ENCODE data around the gene AASS. TPM values are rescaled to one million over a fixed set of nuclear protein-coding genes. Genes with fewer than 3 reads are reported as not detected.

AASS gene
- total and polyA plus RNA-seq, 7 experiments from 2014 or later = 0.31 to 4.1 (median 2.0) TPM

DNA sequence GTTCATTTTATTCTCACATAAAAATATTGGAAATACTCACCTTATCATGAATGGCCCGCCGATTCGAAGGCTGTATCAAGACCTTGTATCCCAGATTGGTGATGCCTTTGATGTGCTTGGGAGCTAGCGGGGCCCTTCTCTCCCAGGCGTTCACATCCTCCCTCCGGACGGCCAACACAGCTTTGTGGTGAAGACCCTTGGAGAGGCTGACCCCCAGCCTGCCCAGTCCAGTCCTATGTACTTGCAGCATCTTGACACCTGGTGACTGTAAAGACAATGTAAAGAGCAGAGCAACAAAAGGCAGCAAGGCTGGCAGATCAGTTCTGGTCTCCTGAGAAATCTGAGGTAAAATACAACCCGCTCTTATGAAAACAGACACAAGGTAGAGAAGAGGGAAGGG lies 10.6 kb downstream of the AASS start:
- CTCF ChIA-PET = no interaction called here
- ATAC-seq (no peak), DNase-seq (no peak)
- H3K9me3 ChIP-seq (ENCODE audit: control insufficient read depth in 2 of 3, low read length in 3 of 3) = no peaks in the 10 kb centered on the region
- H3K4me3 ChIP-seq (ENCODE audit: low read length) = no peak overlapping the region
- no peak overlapping the region for H3K27ac Mint-ChIP-seq
- peaks cover 5 to 23% (median 14%) of the 10 kb centered on the region in 7 donors for H3K4me1 Mint-ChIP-seq
- intact Hi-C loops (cut with micrococcal nuclease) = no loop called here
- H3K36me3 ChIP-seq (ENCODE audit: control insufficient read depth in 2 of 3, insufficient read depth in 3 of 3, low read length in 3 of 3) = no peaks in the 10 kb centered on the region
- H3K27me3 ChIP-seq (ENCODE audit: control insufficient read depth in 2 of 2, insufficient read depth in 2 of 2, low read length in 2 of 2) = no peaks in the 10 kb centered on the region
- peaks cover 0 to 4% (median 0%) of the 10 kb centered on the region in 5 donors for H3K36me3 Mint-ChIP-seq
- POLR2A ChIA-PET = no interaction called here
- H3K4me3 Mint-ChIP-seq = no peak overlapping the region
- H3K4me1 ChIP-seq (ENCODE audit: control insufficient read depth in 2 of 2, insufficient read depth in 2 of 2, low read length in 2 of 2) = peaks cover 0 to 8% of the 10 kb centered on the region in 2 donors
- no peaks in the 10 kb centered on the region for H3K9me3 Mint-ChIP-seq
- H3K27ac ChIP-seq (ENCODE audit: low read depth, low read length) = no peak overlapping the region
- H3K27me3 Mint-ChIP-seq = peaks cover 2 to 11% (median 6%) of the 10 kb centered on the region in 5 donors

DNA sequence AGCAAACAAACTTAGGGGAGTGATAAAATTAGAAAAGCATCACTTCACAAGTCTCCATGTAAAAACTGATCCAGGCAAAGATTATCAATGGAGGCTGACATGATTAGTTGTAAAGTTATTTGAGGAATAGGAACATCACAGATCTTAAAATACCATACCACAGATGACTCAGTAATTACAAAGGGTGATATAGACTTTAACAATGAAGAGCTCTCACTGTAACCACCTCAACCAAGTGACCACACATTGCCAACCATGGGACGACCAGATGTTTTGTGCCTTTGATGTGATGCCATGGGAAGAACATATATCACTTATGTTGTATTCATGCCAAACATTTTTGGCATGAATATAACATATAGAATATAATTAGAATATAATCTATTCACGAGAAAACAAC lies 11.7 kb downstream of the AASS start:
- ATAC-seq = no peak
- intact Hi-C loops (cut with micrococcal nuclease) = no loop called here
- Mint-ChIP-seq H3K27ac (peak overlapping the region in 1 of 9 donors; percentile 32), H3K9me3 (peaks cover 0 to 4% (median 0%) of the 10 kb centered on the region in 11 donors), H3K27me3 (peaks cover 0 to 6% (median under 1%) of the 10 kb centered on the region in 5 donors), H3K4me1 (peaks cover under 1 to 13% (median 7%) of the 10 kb centered on the region in 7 donors), H3K36me3 (peaks cover 0 to 4% (median 0%) of the 10 kb centered on the region in 5 donors), H3K4me3 (no peak overlapping the region)
- Histone ChIP-seq H3K27me3 (ENCODE audit: control insufficient read depth in 2 of 2, insufficient read depth in 2 of 2, low read length in 2 of 2) (no peaks in the 10 kb centered on the region), H3K4me3 (ENCODE audit: low read length) (no peak overlapping the region), H3K36me3 (ENCODE audit: control insufficient read depth in 2 of 3, insufficient read depth in 3 of 3, low read length in 3 of 3) (no peaks in the 10 kb centered on the region), H3K9me3 (ENCODE audit: control insufficient read depth in 2 of 3, low read length in 3 of 3) (no peaks in the 10 kb centered on the region), H3K27ac (ENCODE audit: low read depth, low read length) (no peak overlapping the region), H3K4me1 (ENCODE audit: control insufficient read depth in 2 of 2, insufficient read depth in 2 of 2, low read length in 2 of 2) (peaks cover 0 to 2% of the 10 kb centered on the region in 2 donors)
- DNase-seq = no peak
- ChIA-PET POLR2A (no interaction called here), CTCF (no interaction called here)

DNA sequence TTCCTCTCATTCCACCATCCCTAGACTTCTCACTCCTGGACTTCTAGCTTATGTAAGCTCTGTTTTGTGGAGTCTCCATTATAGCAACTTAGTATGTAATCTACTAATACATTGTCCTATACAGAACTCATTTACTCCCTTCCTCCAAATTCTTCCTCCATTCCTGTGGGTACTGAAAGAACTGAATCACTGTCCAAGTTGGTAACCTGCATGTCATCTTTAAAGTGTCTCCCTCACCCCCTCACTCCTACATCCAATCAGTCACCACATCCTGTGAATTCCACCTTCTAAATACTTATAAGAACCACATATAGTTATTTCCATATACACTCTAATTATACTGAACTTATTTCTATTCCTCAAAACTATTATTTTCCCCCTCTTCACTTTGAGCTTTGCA lies 20.3 kb downstream of the AASS start:
- Histone ChIP-seq H3K27me3 (ENCODE audit: control insufficient read depth in 2 of 2, insufficient read depth in 2 of 2, low read length in 2 of 2) (no peaks in the 10 kb centered on the region), H3K4me3 (ENCODE audit: low read length) (no peak overlapping the region), H3K9me3 (ENCODE audit: control insufficient read depth in 2 of 3, low read length in 3 of 3) (no peaks in the 10 kb centered on the region), H3K27ac (ENCODE audit: low read depth, low read length) (no peak overlapping the region), H3K36me3 (ENCODE audit: control insufficient read depth in 2 of 3, insufficient read depth in 3 of 3, low read length in 3 of 3) (no peaks in the 10 kb centered on the region), H3K4me1 (ENCODE audit: control insufficient read depth in 2 of 2, insufficient read depth in 2 of 2, low read length in 2 of 2) (no peaks in the 10 kb centered on the region)
- Mint-ChIP-seq H3K4me3 (no peak overlapping the region), H3K4me1 (peaks cover 0 to 4% (median 0%) of the 10 kb centered on the region in 7 donors), H3K36me3 (peaks cover 0 to 25% (median 10%) of the 10 kb centered on the region in 5 donors), H3K9me3 (peaks cover 0 to 9% (median 0%) of the 10 kb centered on the region in 11 donors), H3K27ac (no peak overlapping the region), H3K27me3 (no peaks in the 10 kb centered on the region)
- CTCF ChIA-PET = no interaction called here
- POLR2A ChIA-PET = no interaction called here
- intact Hi-C loops (cut with micrococcal nuclease) = no loop called here
- no peak for DNase-seq
- ATAC-seq = no peak

DNA sequence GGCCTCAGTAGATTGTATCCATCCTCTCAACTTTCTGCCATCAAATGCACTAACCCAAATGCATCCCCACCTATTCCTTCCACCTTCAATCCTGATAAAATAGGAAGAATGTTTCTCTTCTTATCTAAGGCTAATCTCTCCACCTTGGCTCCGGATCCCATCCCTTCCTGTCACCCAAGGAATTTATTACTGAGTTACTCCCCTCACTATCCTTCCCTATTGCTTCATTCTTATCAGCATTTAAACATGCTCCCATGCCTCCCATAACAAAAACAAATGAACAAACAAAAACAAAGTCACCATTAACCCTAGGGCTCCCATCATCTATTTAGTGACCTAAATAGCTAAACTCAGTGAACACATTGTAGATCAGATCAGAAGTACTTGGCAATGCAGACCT lies 25.3 kb downstream of the AASS start:
- Histone ChIP-seq H3K9me3 (ENCODE audit: control insufficient read depth in 2 of 3, low read length in 3 of 3) (no peaks in the 10 kb centered on the region), H3K27me3 (ENCODE audit: control insufficient read depth in 2 of 2, insufficient read depth in 2 of 2, low read length in 2 of 2) (no peaks in the 10 kb centered on the region), H3K4me1 (ENCODE audit: control insufficient read depth in 2 of 2, insufficient read depth in 2 of 2, low read length in 2 of 2) (no peaks in the 10 kb centered on the region), H3K36me3 (ENCODE audit: control insufficient read depth in 2 of 3, insufficient read depth in 3 of 3, low read length in 3 of 3) (no peaks in the 10 kb centered on the region), H3K4me3 (ENCODE audit: low read length) (no peak overlapping the region), H3K27ac (ENCODE audit: low read depth, low read length) (no peak overlapping the region)
- DNase-seq (no peak), ATAC-seq (no peak)
- Mint-ChIP-seq H3K27ac (no peak overlapping the region), H3K36me3 (peaks cover 0 to 29% (median 9%) of the 10 kb centered on the region in 5 donors), H3K9me3 (peaks cover 0 to 6% (median 0%) of the 10 kb centered on the region in 11 donors), H3K27me3 (no peaks in the 10 kb centered on the region), H3K4me1 (no peaks in the 10 kb centered on the region), H3K4me3 (no peak overlapping the region)
- intact Hi-C loops (cut with micrococcal nuclease) = no loop called here
- CTCF ChIA-PET = no interaction called here
- POLR2A ChIA-PET = no interaction called here

DNA sequence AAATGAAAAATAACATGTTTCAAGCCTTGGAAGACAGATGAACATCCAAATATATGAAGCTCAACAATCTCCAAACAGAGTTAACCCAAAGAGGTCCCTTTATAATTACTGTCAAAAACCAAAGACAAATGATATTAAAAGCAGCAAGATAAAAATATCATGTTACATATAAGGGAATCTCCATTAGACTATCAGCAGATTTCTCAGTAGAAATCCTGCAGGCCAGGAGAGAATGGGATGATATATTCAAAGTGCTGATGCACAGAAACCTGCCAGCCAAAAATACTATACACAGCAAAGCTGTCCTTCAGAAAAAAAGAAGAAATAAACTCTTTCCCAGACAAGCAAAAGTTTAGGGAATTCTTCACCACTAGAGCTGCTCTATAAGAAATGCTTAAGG lies 41.0 kb downstream of the AASS start:
- Histone ChIP-seq H3K36me3 (ENCODE audit: control insufficient read depth in 2 of 3, insufficient read depth in 3 of 3, low read length in 3 of 3) (no peaks in the 10 kb centered on the region), H3K4me1 (ENCODE audit: control insufficient read depth in 2 of 2, insufficient read depth in 2 of 2, low read length in 2 of 2) (no peaks in the 10 kb centered on the region), H3K4me3 (ENCODE audit: low read length) (no peak overlapping the region), H3K27ac (ENCODE audit: low read depth, low read length) (no peak overlapping the region), H3K27me3 (ENCODE audit: control insufficient read depth in 2 of 2, insufficient read depth in 2 of 2, low read length in 2 of 2) (no peaks in the 10 kb centered on the region), H3K9me3 (ENCODE audit: control insufficient read depth in 2 of 3, low read length in 3 of 3) (peaks cover 0 to 7% (median 0%) of the 10 kb centered on the region in 3 experiments)
- Mint-ChIP-seq H3K27me3 (no peaks in the 10 kb centered on the region), H3K36me3 (peaks cover 0 to 69% (median 61%) of the 10 kb centered on the region in 5 donors), H3K9me3 (peaks cover 6 to 67% (median 29%) of the 10 kb centered on the region in 11 donors), H3K4me1 (no peaks in the 10 kb centered on the region), H3K27ac (no peak overlapping the region), H3K4me3 (no peak overlapping the region)
- DNase-seq = no peak
- ATAC-seq = no peak
- CTCF ChIA-PET = no interaction called here
- POLR2A ChIA-PET = no interaction called here
- intact Hi-C loops (cut with micrococcal nuclease) = no loop called here

DNA sequence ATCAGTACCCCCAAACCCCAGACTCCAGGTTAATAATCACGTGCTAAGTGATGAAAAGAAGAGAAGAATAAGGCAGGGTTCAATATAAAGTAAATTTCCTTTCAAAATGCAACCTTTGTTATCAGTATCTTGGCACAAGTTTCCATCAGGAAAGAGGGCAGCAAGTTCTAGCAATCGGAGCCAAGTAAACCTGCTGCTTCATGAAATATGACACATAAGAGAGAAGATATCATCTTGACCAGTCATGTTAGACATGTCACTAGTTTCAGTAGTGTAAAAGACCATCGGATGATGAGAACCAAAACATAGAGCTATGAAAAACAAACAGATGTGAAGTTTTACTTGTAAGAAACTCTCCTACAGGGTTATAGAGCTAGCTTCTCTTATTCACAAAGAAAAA lies 44.0 kb downstream of the AASS start:
- ChIA-PET POLR2A (no interaction called here), CTCF (no interaction called here)
- no peak overlapping the region for H3K4me3 ChIP-seq (ENCODE audit: low read length)
- no peak overlapping the region for H3K27ac ChIP-seq (ENCODE audit: low read depth, low read length)
- DNase-seq = no peak
- no peak for ATAC-seq
- Mint-ChIP-seq H3K4me3 (no peak overlapping the region), H3K27ac (no peak overlapping the region), H3K4me1 (no peaks in the 10 kb centered on the region), H3K27me3 (no peaks in the 10 kb centered on the region), H3K9me3 (peaks cover 3 to 38% (median 15%) of the 10 kb centered on the region in 11 donors), H3K36me3 (peaks cover 0 to 42% (median 30%) of the 10 kb centered on the region in 5 donors)
- no peaks in the 10 kb centered on the region for H3K4me1 ChIP-seq (ENCODE audit: control insufficient read depth in 2 of 2, insufficient read depth in 2 of 2, low read length in 2 of 2)
- intact Hi-C loops (cut with micrococcal nuclease) = no loop called here
- H3K36me3 ChIP-seq (ENCODE audit: control insufficient read depth in 2 of 3, insufficient read depth in 3 of 3, low read length in 3 of 3) = no peaks in the 10 kb centered on the region
- peaks cover 0 to 7% (median 0%) of the 10 kb centered on the region in 3 experiments for H3K9me3 ChIP-seq (ENCODE audit: control insufficient read depth in 2 of 3, low read length in 3 of 3)
- no peaks in the 10 kb centered on the region for H3K27me3 ChIP-seq (ENCODE audit: control insufficient read depth in 2 of 2, insufficient read depth in 2 of 2, low read length in 2 of 2)

DNA sequence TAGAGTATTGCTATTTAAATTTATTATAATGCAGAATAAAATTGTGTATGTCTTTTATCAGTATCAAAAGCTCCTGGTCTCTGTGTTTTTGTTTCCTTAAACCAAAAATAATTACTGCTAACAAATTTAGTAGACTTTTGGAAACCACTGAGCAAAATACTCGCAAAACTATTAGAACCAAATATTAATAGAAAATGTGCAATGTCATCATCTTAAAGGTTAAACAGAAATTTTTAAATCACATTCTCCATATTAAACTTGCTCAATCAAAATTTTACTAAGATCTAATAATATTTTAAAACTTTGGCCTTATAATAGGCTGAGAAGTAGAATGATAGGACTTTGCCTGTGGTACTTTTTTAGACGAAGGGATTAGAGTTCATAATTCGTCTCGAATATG lies 48.4 kb downstream of the AASS start:
- no peak overlapping the region for H3K27ac ChIP-seq (ENCODE audit: low read depth, low read length)
- DNase-seq (no peak), ATAC-seq (no peak)
- Mint-ChIP-seq H3K27ac (no peak overlapping the region), H3K4me3 (no peak overlapping the region), H3K36me3 (peaks cover 0 to 18% (median 9%) of the 10 kb centered on the region in 5 donors), H3K9me3 (peaks cover 0 to 8% (median 0%) of the 10 kb centered on the region in 11 donors), H3K27me3 (no peaks in the 10 kb centered on the region), H3K4me1 (peaks cover 0 to 4% (median 0%) of the 10 kb centered on the region in 7 donors)
- POLR2A ChIA-PET = no interaction called here
- no peaks in the 10 kb centered on the region for H3K27me3 ChIP-seq (ENCODE audit: control insufficient read depth in 2 of 2, insufficient read depth in 2 of 2, low read length in 2 of 2)
- no peaks in the 10 kb centered on the region for H3K36me3 ChIP-seq (ENCODE audit: control insufficient read depth in 2 of 3, insufficient read depth in 3 of 3, low read length in 3 of 3)
- CTCF ChIA-PET = no interaction called here
- H3K9me3 ChIP-seq (ENCODE audit: control insufficient read depth in 2 of 3, low read length in 3 of 3) = no peaks in the 10 kb centered on the region
- intact Hi-C loops (cut with micrococcal nuclease) = no loop called here
- no peak overlapping the region for H3K4me3 ChIP-seq (ENCODE audit: low read length)
- no peaks in the 10 kb centered on the region for H3K4me1 ChIP-seq (ENCODE audit: control insufficient read depth in 2 of 2, insufficient read depth in 2 of 2, low read length in 2 of 2)
